B cell (primary cell): ENCODE measurements around the gene FAM168B. TPM values are rescaled to one million over a fixed set of nuclear protein-coding genes. Genes with fewer than 3 reads are reported as not detected.

Experiments used
- ATAC-seq: fragments of 200-7000 bp; cut with Tn5 transposase; one replicate; pipeline ENCODE4 v1.10.0; 2021; ENCODE audit warnings: low read depth, mild to moderate bottlenecking, moderate number of reproducible peaks, moderate library complexity
- CTCF ChIA-PET: fragments of 350-600 bp; sonication (Branson Sonifier 250); formaldehyde crosslinking; loops from one replicate; lab custom pipeline; 2021; ENCODE audit warnings: antibody characterized with exemption, inconsistent platforms; lab: Charles Lee
- POLR2A ChIA-PET: fragments of 350-600 bp; sonication (Branson Sonifier 250); formaldehyde crosslinking; loops from one replicate; lab custom pipeline; 2021; ENCODE audit warnings: antibody characterized with exemption; lab: Charles Lee
- DNase-seq: peaks from one replicate; pipeline ENCODE4 v3.0.0; 2013
- H2AFZ ChIP-seq: 2 replicates; pipeline ENCODE4 v1.6.1; 2012; ENCODE audit warnings: mild to moderate bottlenecking, low read depth, low read length; ENCODE audit not compliant: insufficient read depth, poor library complexity, severe bottlenecking
- H3K27ac ChIP-seq, 2 donors: 1 replicate in 1 of 2; 2 replicates in 1 of 2; pipeline ENCODE4 v1.5.1; 2012 to 2013; ENCODE audit warnings: low read length in 2 of 2, mild to moderate bottlenecking in 2 of 2, moderate library complexity in 1 of 2
- H3K27me3 ChIP-seq, 4 experiments: fragments of 200-600 bp in 1 of 4; sonication (generic) in 1 of 4; replicated peaks in 1 of 4; 1 replicate in 2 of 4; 2 replicates in 2 of 4; pipeline versions ENCODE4 v1.6.1 to v1.7.0; 2013 to 2016; ENCODE audit warnings: low read length in 3 of 4, mild to moderate bottlenecking in 2 of 4, mixed read lengths in 1 of 4, moderate library complexity in 1 of 4; ENCODE audit not compliant: insufficient read depth in 4 of 4, control insufficient read depth in 3 of 4; ENCODE audit errors: control extremely low read depth in 1 of 4
- H3K36me3 ChIP-seq, 2 experiments: replicated peaks in 1 of 2; 1 replicate in 1 of 2; 2 replicates in 1 of 2; pipeline versions ENCODE4 v1.6.1 to v1.7.1; 2013; ENCODE audit warnings: low read length in 1 of 2; ENCODE audit not compliant: insufficient read depth in 2 of 2, control insufficient read depth in 1 of 2; ENCODE audit errors: control extremely low read depth in 1 of 2, extremely low read depth in 1 of 2
- H3K4me1 ChIP-seq, 2 donors: fragments of 200-600 bp in 1 of 2; sonication (generic) in 1 of 2; 1 replicate in 1 of 2; 2 replicates in 1 of 2; pipeline versions ENCODE4 v1.5.1 to v1.6.1; 2013 to 2017; ENCODE audit warnings: low read length in 2 of 2; ENCODE audit not compliant: control insufficient read depth in 2 of 2, insufficient read depth in 2 of 2
- H3K4me2 ChIP-seq: replicated peaks from 2 replicates; pipeline ENCODE3; 2012; ENCODE audit warnings: mild to moderate bottlenecking, low read depth, low read length; ENCODE audit not compliant: poor library complexity, severe bottlenecking
- H3K4me3 ChIP-seq, 5 experiments: fragments of 200-600 bp in 1 of 5; sonication (generic) in 1 of 5; 1 replicate in 3 of 5; 2 replicates in 2 of 5; pipeline versions ENCODE4 v1.5.1 to v1.7.0; 2011 to 2016; ENCODE audit warnings: low read length in 4 of 5, mild to moderate bottlenecking in 4 of 5, low read depth in 2 of 5, control low read depth in 1 of 5, moderate library complexity in 1 of 5; ENCODE audit not compliant: insufficient read depth in 1 of 5; ENCODE audit errors: control extremely low read depth in 1 of 5, extremely low read depth in 1 of 5
- H3K79me2 ChIP-seq: fragments of 200-600 bp; sonication (generic); one replicate; pipeline ENCODE4 v1.6.0; 2016; ENCODE audit warnings: low read length; ENCODE audit not compliant: control insufficient read depth, insufficient read depth
- H3K9ac ChIP-seq: fragments of 200-600 bp; sonication (generic); 2 replicates; pipeline ENCODE4 v1.6.1; 2017; ENCODE audit warnings: mild to moderate bottlenecking, low read length, moderate library complexity
- H3K9me3 ChIP-seq, 3 donors: one replicate each; pipeline versions ENCODE4 v1.6.1 to v1.7.1; 2013; ENCODE audit warnings: low read length in 2 of 3; ENCODE audit not compliant: control insufficient read depth in 2 of 3, insufficient read depth in 1 of 3; ENCODE audit errors: control extremely low read depth in 1 of 3
- H4K20me1 ChIP-seq: 2 replicates; pipeline ENCODE4 v1.6.0; 2012; ENCODE audit warnings: mild to moderate bottlenecking, low read length; ENCODE audit not compliant: insufficient read depth, control insufficient read depth, poor library complexity, severe bottlenecking
- H3K27ac Mint-ChIP-seq: one replicate; pipeline ENCODE4 v1.8.0; 2021; ENCODE audit warnings: mixed read lengths
- H3K27me3 Mint-ChIP-seq: one replicate; pipeline ENCODE4 v1.8.0; 2021; ENCODE audit warnings: mixed read lengths
- H3K4me1 Mint-ChIP-seq: one replicate; pipeline ENCODE4 v1.8.0; 2021; ENCODE audit warnings: mixed read lengths
- H3K4me3 Mint-ChIP-seq: one replicate; pipeline ENCODE4 v1.8.0; 2021; ENCODE audit warnings: mixed read lengths
- H3K9me3 Mint-ChIP-seq: one replicate; pipeline ENCODE4 v1.8.0; 2022; ENCODE audit warnings: mixed read lengths; ENCODE audit not compliant: insufficient read depth
- CTCF ChIP-seq: fragments of 200-600 bp; IDR thresholded peaks from one replicate; pipeline ENCODE4 v1.8.0; 2022; ENCODE audit warnings: antibody characterized with exemption, mild to moderate bottlenecking
- EZH2 ChIP-seq: IDR thresholded peaks from 2 replicates; pipeline ENCODE4 v1.6.1; 2012; ENCODE audit warnings: borderline replicate concordance, low read depth, mild to moderate bottlenecking, moderate library complexity, low read length; ENCODE audit not compliant: insufficient read depth, poor library complexity, severe bottlenecking
- WGBS: methylation state at CpG from one replicate; pipeline ENCODE4 v1.1.5; 2013; ENCODE audit warnings: missing lambda C conversion rate; ENCODE audit not compliant: insufficient coverage; 5-methylcytosine and 5-hydroxymethylcytosine counted together
- intact Hi-C: fragments of 100-400 bp; cut with micrococcal nuclease; formaldehyde crosslinking; loops from one replicate; pipeline ENCODE4 v1.10.0; 2022
- polyA plus RNA-seq: library from polyadenylated mRNA; depleted of rRNA; stranded (reverse); fragments of >200 nt; gene quantifications from 2 replicates; pipeline ENCODE4 v1.2.3, GENCODE V29; 2012
- total RNA-seq, 2 donors: library from RNA; stranded (reverse); fragments of 120-200 nt in 1 of 2; gene quantifications; 1 replicate in 1 of 2; 2 replicates in 1 of 2; pipeline versions ENCODE4 v1.2.3 to v1.2.4, GENCODE V29; 2013 to 2022

FAM168B gene
- total and polyA plus RNA-seq, 2 donors (not counting 1 experiment from before 2014, with no cell fraction given): 38.6 to 70.5 TPM

- Mint-ChIP-seq H3K4me3 (no peak overlapping the region), H3K27ac (no peak overlapping the region), H3K4me1 (peaks cover 38% of the 10 kb centered on the region), H3K27me3 (no peaks in the 10 kb centered on the region), H3K9me3 (peaks cover 10% of the 10 kb centered on the region)
- Histone ChIP-seq H3K79me2 (peaks cover 96% of the 10 kb centered on the region), H3K27ac (no peak overlapping the region), H3K4me1 (no peaks in the 10 kb centered on the region), H3K4me2 (no peak overlapping the region), H3K9me3 (peaks cover 1 to 5% (median 4%) of the 10 kb centered on the region in 3 donors), H3K9ac (no peak overlapping the region), H3K27me3 (no peaks in the 10 kb centered on the region), H2AFZ (no peak overlapping the region), H3K36me3 (peaks cover 4 to 18% of the 10 kb centered on the region in 2 experiments), H4K20me1 (peaks cover 45% of the 10 kb centered on the region), H3K4me3 (no peak overlapping the region)
- ATAC-seq (no peak), DNase-seq (no peak)
- TF ChIP-seq EZH2 (no peak), CTCF (no peak)
- CTCF ChIA-PET: no interaction called here
- intact Hi-C loops: no loop called here
- POLR2A ChIA-PET: no interaction called here
- no CpG with 5 or more reads among the region's 7 CpGs for WGBS
Observed at GRCh38 chr2:131113566-131114227, 20.4 kb upstream of the FAM168B start.

- no peaks in the 10 kb centered on the region for H3K27me3 Mint-ChIP-seq
- H3K27ac Mint-ChIP-seq: no peak overlapping the region
- no peak overlapping the region for H3K4me3 Mint-ChIP-seq
- no peak overlapping the region for H2AFZ ChIP-seq
- no peak for ATAC-seq
- TF ChIP-seq CTCF (no peak), EZH2 (no peak)
- peaks cover 96% of the 10 kb centered on the region for H3K79me2 ChIP-seq
- H4K20me1 ChIP-seq: peaks cover 44% of the 10 kb centered on the region
- no CpG with 5 or more reads among the region's 2 CpGs for WGBS
- peaks cover 45% of the 10 kb centered on the region for H3K4me1 Mint-ChIP-seq
- ChIA-PET POLR2A (no interaction called here), CTCF (no interaction called here)
- no peaks in the 10 kb centered on the region for H3K27me3 ChIP-seq
- H3K36me3 ChIP-seq: peaks cover 4 to 21% of the 10 kb centered on the region in 2 experiments
- DNase-seq: no peak
- H3K9ac ChIP-seq: no peak overlapping the region
- peaks cover 10% of the 10 kb centered on the region for H3K9me3 Mint-ChIP-seq
- no peak overlapping the region for H3K4me2 ChIP-seq
- H3K4me3 ChIP-seq: no peak overlapping the region
- no peaks in the 10 kb centered on the region for H3K4me1 ChIP-seq
- intact Hi-C loops: no loop called here
- no peak overlapping the region for H3K27ac ChIP-seq
- peaks cover 1 to 5% (median 4%) of the 10 kb centered on the region in 3 donors for H3K9me3 ChIP-seq
Observed at GRCh38 chr2:131112529-131112928, 19.3 kb upstream of the FAM168B start.
